Measurements from ENCODE around the gene ITPR2.

GRCh38 chr12:26370098-26370497 lies 462.9 kb downstream of the ITPR2 start:
- TF ChIP-seq, protein P1, sequence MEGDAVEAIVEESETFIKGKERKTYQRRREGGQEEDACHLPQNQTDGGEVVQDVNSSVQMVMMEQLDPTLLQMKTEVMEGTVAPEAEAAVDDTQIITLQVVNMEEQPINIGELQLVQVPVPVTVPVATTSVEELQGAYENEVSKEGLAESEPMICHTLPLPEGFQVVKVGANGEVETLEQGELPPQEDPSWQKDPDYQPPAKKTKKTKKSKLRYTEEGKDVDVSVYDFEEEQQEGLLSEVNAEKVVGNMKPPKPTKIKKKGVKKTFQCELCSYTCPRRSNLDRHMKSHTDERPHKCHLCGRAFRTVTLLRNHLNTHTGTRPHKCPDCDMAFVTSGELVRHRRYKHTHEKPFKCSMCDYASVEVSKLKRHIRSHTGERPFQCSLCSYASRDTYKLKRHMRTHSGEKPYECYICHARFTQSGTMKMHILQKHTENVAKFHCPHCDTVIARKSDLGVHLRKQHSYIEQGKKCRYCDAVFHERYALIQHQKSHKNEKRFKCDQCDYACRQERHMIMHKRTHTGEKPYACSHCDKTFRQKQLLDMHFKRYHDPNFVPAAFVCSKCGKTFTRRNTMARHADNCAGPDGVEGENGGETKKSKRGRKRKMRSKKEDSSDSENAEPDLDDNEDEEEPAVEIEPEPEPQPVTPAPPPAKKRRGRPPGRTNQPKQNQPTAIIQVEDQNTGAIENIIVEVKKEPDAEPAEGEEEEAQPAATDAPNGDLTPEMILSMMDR (conservative IDR thresholded peaks at IDR 0.05), result no peak
- no peak for TF ChIP-seq EZH2 (IDR thresholded peaks at IDR 0.05; ENCODE audit: low read depth)

Measured in PC-9 (cell line).